HG03432 (cell line): ENCODE measurements around the gene OSBPL1A.

Experiments
- ATAC-seq: cut with Tn5 transposase; IDR thresholded peaks from one replicate; pipeline ENCODE4 v1.9.1; 2021; ENCODE audit warnings: mild to moderate bottlenecking, moderate library complexity; ENCODE audit not compliant: unreplicated experiment

Gene OSBPL1A

DNA sequence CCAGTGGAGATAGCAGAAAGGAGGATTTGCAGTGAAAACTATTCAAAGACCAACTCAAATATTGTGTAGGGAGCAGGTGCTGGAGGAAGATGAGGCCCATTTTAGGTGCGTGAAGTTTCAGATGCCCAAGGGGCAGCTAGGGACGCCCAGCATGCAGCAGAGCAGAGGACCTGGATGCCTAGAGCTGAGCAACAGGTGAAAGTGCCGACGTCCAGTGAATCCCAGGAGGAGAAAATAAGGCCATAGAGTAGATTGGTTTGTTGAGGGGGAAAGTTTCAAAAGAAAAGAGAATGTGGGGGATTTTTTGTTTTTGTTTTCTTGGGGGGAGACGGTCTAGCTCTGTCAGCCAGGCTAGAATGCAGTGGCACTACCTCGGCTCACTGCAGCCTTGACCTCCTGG is 53.1 kb downstream of the OSBPL1A start:
- ATAC-seq = no peak

DNA sequence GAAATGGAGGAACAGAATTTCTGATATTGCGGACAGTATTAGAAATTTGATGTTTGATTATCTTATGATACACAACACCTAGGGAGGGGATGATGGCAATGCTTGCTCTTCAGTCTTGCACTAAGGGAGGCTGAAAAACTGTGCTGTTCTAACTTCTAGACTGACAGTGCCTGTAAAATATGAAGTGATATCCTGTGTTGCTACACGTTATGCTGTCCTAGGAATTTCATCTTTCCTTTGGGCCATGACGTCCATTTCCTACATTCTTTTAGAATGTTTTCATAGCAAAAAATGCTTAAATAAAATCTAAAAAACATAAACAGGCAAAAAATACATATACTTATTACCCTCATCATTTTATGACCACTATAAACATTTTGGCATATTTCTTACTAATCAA is 55.3 kb downstream of the OSBPL1A start:
- no peak for ATAC-seq

DNA sequence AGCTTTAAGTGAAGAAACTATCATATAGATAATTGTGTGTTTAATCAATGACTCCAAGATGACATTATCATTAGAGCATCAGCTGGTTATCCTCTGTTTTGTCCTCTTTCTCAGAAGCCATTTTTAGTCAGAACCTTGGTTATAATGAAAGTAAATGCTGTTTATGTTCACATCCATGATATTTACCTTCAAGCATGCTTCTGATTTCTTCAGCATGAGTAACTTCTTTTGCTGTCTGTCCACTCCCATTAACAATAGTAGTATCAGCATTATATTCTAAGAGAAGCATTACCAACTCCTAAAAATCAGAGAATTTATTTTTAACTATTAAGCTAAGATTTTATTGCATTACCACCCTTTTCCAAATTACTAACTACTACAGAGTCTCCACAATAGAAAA is 56.3 kb downstream of the OSBPL1A start:
- no peak for ATAC-seq

DNA sequence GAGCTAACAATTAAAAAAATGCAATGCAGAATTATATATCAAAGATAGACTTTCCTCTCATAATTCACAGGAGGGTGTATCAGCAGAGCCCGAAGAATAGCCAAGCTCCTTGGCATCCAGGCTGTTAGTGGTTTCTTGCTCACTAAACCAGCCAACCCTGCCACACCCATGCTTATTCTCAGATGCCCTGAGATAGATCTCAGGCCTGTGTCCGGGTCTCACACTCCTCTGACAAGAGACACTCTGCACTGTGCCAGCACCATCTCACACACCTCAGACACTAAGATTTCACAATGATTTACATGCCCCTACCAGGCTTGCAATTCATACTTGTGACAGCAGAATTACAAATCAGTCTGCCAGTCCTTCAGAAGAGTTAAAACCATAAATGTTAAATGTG is 64.5 kb downstream of the OSBPL1A start:
- no peak for ATAC-seq

DNA sequence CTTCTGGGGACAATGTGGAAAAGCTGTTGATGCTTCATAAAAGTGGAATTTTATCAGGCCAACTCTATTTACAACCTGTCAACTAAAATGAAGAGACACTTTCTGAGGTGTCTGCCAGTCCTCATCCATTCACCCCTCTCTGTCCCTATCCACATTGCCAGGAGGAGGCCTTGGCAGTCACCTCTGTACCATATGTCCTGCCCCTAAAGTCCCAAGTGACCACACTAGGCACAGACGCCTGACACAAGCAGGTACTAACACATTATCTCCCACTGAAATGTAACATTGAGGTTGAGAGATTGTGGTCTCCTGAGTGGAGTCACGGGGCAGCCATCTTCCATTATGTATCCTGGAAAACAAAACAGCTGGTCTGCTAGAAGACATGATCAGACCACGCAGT is 71.4 kb downstream of the OSBPL1A start:
- ATAC-seq = no peak

GRCh38 chr18:24322584-24323136 is 75.0 kb downstream of the OSBPL1A start:
- ATAC-seq = no peak

- no peak for ATAC-seq
Observed at GRCh38 chr18:24321071-24321470, 76.6 kb downstream of the OSBPL1A start.

DNA sequence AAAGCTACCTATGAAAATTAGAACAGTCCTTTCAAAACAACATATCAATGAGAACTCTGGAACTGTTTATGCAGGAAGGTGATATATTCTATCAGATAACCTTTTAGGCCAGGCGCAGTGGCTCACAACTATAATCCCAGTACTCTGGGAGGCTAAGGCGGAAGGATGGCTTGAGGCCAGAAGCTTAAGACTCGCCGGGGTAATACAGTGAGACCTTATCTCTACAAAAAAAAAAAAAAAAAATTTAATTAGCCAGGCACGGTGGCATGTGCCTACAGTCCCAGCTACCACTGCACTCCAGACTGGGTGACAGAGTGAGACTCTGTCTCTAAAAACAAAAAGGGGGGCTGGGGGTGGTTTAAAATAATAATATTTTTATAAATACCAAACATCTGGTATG is 77.9 kb downstream of the OSBPL1A start:
- no peak for ATAC-seq

- ATAC-seq = no peak
Observed at GRCh38 chr18:24317370-24317769, 80.3 kb downstream of the OSBPL1A start.

DNA sequence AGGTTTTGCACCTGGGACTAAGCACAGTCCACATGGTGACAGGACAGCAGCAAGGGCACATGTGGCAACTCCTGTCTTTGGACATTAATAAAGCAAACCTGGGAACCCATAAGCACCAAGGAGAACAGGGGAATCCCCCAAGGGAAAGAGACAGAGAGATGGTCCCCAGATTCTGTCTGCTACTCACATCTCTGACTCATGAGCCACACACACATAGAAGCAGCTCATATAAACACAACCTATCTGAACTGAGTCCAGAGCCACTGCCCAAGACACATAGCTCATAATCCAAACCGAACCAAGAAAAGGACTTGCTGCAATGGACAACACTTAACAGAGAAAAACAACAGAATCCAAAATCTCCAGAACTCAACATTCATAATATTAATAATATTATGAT is 82.5 kb downstream of the OSBPL1A start:
- no peak for ATAC-seq

DNA sequence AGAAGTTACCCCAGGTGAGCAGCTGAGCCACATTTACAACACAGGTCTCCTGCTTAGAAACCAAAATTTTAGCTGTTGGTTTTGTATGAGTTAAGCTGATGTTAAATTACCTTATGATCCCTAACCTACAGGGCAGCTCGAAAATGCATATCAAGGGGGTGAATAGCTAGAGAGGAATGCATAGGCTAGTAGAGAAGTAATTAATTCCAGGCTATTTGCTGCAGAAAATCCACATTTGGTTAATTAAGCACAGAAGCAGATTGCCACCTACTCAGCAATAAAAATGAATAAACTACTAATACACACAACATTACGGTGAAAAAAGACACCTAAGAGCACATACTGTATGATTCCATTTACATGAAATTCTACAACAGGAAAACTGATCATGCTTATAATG is 91.4 kb downstream of the OSBPL1A start:
- ATAC-seq = no peak

DNA sequence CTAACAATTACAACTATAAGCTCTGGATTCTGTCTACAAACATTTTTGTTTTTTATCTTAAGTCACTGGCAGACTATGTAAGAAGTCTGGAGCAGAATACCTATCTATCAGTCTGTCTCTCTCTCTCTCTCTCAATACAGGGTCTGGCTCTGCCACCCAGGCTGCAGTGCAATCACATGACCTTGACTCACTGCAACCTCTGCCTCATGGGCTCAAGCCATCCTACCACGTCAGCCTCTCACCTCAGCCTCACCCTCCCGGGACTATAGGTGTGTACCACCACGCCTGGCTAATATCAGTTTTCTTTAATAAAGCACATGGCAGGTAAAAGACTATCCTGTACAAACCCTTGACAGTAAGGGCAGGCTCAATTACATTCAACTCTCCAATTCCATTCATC is 96.9 kb downstream of the OSBPL1A start:
- ATAC-seq = no peak

DNA sequence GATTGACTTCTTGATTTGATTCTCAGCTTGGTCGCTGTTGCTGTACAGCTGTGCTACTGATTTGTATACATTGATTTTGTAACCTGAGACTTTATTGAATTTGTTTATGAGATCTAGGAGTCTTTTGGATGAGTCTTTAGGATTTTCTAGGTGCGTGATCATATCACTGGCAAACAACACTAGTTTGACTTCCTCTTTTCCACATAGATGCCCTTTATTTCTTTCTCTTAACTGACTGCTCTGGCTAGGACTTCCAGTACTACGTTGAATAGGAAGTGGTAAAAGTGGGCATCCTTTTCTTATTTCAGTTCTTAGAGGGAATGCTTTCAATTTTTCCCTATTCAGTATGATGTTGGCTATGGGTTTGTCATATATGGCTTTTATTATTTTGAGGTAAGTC is 101.3 kb downstream of the OSBPL1A start:
- ATAC-seq = no peak

GRCh38 chr18:24293254-24293653 is 104.4 kb downstream of the OSBPL1A start:
- ATAC-seq = no peak

- ATAC-seq = no peak
Observed at GRCh38 chr18:24278591-24278990, 119.0 kb downstream of the OSBPL1A start.

- ATAC-seq = no peak
Observed at GRCh38 chr18:24277516-24278195, 120.0 kb downstream of the OSBPL1A start.

GRCh38 chr18:24276994-24277393 is 120.6 kb downstream of the OSBPL1A start:
- ATAC-seq = no peak

GRCh38 chr18:24274837-24275236 is 122.8 kb downstream of the OSBPL1A start:
- no peak for ATAC-seq

DNA sequence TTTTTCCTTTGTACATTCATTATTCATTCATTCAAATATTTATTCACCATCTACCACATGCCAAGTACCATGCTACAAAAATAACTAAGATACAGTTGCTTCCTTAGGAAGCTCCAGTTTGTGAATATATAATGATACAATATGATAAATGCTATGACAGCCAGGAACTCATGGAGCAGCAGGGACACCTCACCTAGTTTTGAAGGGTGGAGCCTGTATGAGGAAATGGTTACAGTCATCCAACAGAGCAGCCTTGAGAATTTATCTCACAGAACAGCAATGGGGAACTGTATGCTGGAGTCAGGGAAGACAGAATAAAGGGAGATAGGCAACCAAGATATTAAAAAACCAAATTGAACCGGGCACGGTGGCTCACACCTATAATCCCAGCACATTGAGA is 124.0 kb downstream of the OSBPL1A start:
- no peak for ATAC-seq

DNA sequence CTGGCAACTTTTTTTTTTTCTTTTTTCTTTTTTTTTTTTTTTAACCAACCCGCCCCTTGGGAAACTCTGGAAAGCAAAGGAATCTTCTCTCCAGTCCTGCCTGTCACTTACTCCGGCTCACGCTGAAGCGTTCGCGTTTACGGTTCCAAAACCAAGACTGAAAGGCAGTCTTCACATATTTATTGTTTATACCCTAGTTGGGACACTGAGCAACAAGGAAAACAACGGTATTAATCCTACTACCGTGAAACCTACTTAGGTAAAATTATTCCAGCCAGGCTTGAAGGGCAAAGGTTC is 125.4 kb downstream of the OSBPL1A start:
- no peak for ATAC-seq

DNA sequence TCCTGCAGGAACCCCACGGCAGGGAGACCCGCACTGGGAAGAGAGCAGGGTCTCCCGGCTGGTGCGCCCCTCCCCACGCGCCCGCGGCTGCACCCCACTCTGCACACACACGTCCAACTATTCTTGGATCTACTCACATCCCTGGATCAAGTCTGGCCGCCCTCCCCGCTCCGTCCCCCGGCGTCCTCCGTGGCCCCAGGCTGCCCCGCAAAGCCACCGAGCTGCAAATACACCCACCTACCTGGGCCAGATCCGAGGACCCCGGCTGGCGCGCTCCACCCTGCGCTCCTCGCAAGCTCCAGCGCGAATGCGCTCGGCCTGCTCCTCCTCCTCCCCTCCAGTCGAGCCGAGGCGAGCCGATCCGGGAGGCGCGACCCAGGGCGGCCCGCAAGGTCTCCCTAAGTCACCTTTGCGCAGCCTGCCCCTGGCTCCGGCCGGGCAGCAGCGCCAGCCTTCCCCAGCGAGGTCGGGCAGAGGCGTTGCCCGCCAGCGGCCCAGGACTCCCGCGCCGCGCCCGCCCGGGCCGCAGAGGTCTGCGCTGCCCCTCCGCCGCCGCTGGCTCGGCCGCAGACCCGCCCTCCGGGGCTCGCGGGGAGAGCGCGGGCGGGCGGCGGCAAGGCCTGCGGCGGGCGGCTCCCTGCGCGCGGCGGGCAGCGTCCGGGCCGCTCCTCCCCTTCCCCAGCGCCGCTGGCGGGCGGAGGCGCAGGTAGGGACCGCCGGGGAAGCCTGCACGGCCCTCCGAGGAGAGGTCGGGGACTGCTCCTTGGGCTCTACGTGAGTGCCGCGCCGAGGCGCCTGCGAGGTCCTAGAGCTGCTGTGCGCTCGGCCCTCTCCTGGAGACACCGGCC is 126.0 kb downstream of the OSBPL1A start:
- ATAC-seq = peak; percentile 60

- ATAC-seq = no peak
Observed at GRCh38 chr18:24270937-24271380, 126.7 kb downstream of the OSBPL1A start.
